ENCODE results near the gene KIT. TPM values are rescaled to one million over a fixed set of nuclear protein-coding genes. Genes with fewer than 3 reads are reported as not detected.

KIT gene
- total RNA-seq, 1 experiment from 2014 or later: not detected

DNA sequence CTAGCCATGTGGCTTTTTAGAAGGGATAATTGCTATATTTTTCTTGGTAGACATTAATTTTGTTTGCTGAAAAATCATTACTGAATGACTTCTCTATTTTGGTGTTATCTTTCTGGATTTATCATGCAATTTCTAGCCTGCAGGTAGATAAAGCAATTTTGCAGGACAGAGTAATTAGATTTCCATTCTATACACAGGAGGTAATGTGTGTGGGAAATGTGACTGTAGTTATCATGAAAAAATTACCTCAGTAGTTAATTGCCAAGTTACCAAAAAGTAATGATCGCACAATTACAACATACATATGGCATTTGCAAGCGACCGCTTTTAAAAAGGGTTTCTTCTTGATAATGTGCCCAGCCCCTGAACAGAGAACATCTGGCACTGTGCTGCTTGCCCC is 66.1 kb downstream of the KIT start:
- Mint-ChIP-seq H3K36me3 (ENCODE audit: insufficient read depth, unreplicated experiment) (no peaks in the 10 kb centered on the region), H3K27ac (ENCODE audit: low read depth, unreplicated experiment) (no peak overlapping the region), H3K4me3 (ENCODE audit: unreplicated experiment) (no peak overlapping the region), H3K9me3 (ENCODE audit: unreplicated experiment) (no peaks in the 10 kb centered on the region), H3K4me1 (ENCODE audit: insufficient read depth, unreplicated experiment) (no peaks in the 10 kb centered on the region), H3K27me3 (ENCODE audit: insufficient read depth, unreplicated experiment) (peaks cover 7% of the 10 kb centered on the region)
- no peak for DNase-seq (ENCODE audit: unreplicated experiment)
- BruUV-seq (replicated peaks): no TSS peak
- no peak for TF ChIP-seq CTCF (IDR thresholded peaks at IDR 0.05; ENCODE audit: unreplicated experiment)
- ChIA-PET CTCF (interaction anchor here (0.5 kb wide), 1 partner anchor 36 kb away, joined by 4 read pairs; no protein-coding TSS in a partner anchor), POLR2A (no interaction called here)
- intact Hi-C loops (cut with micrococcal nuclease): no loop called here

DNA sequence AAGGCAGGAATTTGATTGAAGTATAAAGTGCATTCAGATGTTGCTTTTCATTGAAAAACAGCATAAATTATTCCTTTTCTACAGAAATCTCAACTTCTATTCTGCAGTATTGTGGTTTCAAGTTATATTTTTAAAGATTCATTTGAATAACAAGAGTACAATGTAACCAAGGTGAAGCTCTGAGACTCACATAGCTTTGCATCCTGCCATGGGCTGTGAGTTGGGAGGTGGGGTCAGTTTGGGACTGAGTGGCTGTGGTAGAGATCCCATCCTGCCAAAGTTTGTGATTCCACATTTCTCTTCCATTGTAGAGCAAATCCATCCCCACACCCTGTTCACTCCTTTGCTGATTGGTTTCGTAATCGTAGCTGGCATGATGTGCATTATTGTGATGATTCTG is 69.2 kb downstream of the KIT start:
- ChIA-PET CTCF (interaction anchor here (0.6 kb wide), 1 partner anchor 981 kb away, joined by 5 read pairs; no protein-coding TSS in a partner anchor), POLR2A (no interaction called here)
- no peak overlapping the region for H3K4me3 Mint-ChIP-seq (ENCODE audit: unreplicated experiment)
- H3K4me1 Mint-ChIP-seq (ENCODE audit: insufficient read depth, unreplicated experiment): no peaks in the 10 kb centered on the region
- TF ChIP-seq CTCF (IDR thresholded peaks at IDR 0.05; ENCODE audit: unreplicated experiment): no peak
- no peaks in the 10 kb centered on the region for H3K9me3 Mint-ChIP-seq (ENCODE audit: unreplicated experiment)
- intact Hi-C loops (cut with micrococcal nuclease): no loop called here
- H3K36me3 Mint-ChIP-seq (ENCODE audit: insufficient read depth, unreplicated experiment): no peaks in the 10 kb centered on the region
- BruUV-seq (replicated peaks): no TSS peak
- H3K27me3 Mint-ChIP-seq (ENCODE audit: insufficient read depth, unreplicated experiment): peaks cover 30% of the 10 kb centered on the region
- peak; percentile 6 for DNase-seq (ENCODE audit: unreplicated experiment)
- H3K27ac Mint-ChIP-seq (ENCODE audit: low read depth, unreplicated experiment): no peak overlapping the region

DNA sequence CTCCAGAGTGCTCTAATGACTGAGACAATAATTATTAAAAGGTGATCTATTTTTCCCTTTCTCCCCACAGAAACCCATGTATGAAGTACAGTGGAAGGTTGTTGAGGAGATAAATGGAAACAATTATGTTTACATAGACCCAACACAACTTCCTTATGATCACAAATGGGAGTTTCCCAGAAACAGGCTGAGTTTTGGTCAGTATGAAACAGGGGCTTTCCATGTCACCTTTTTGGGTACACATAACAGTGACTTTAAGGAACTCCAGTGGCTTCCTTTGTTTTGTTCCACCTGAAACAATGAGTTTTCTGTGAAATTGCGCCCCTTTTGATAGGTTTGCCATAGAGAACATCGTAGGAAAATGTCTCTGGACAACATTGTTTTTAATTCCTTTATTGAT is 69.6 kb downstream of the KIT start:
- POLR2A ChIA-PET: no interaction called here
- H3K4me1 Mint-ChIP-seq (ENCODE audit: insufficient read depth, unreplicated experiment): no peaks in the 10 kb centered on the region
- TF ChIP-seq CTCF (IDR thresholded peaks at IDR 0.05; ENCODE audit: unreplicated experiment): no peak
- H3K27me3 Mint-ChIP-seq (ENCODE audit: insufficient read depth, unreplicated experiment): peaks cover 30% of the 10 kb centered on the region
- no peaks in the 10 kb centered on the region for H3K9me3 Mint-ChIP-seq (ENCODE audit: unreplicated experiment)
- CTCF ChIA-PET: no interaction called here
- no TSS peak for BruUV-seq (replicated peaks)
- DNase-seq (ENCODE audit: unreplicated experiment): no peak
- no peaks in the 10 kb centered on the region for H3K36me3 Mint-ChIP-seq (ENCODE audit: insufficient read depth, unreplicated experiment)
- no peak overlapping the region for H3K4me3 Mint-ChIP-seq (ENCODE audit: unreplicated experiment)
- no peak overlapping the region for H3K27ac Mint-ChIP-seq (ENCODE audit: low read depth, unreplicated experiment)
- intact Hi-C loops (cut with micrococcal nuclease): no loop called here

DNA sequence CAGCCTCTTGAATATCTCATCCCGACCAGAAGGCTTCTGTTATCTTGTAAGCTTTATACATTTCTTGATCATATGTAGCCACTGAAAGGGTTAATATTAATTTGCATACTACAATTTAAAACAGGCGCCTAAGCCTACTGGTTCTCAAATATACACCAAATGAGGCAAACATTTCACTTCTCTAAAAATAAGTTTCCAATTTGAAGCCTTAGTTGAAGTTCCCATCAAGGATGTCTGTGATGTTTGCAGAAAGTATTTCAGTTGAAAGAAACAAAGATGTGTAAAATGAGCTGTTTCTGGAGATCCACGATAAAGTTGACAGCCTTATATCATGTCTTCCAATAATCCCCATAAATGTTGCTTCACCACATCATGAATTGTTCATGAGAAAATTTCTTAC is 70.6 kb downstream of the KIT start:
- ChIA-PET CTCF (no interaction called here), POLR2A (interaction anchor here (1.0 to 1.2 kb wide), 2 partner anchors 10 to 23 kb away, joined by 3 read pairs; no protein-coding TSS in a partner anchor)
- no peak for TF ChIP-seq CTCF (IDR thresholded peaks at IDR 0.05; ENCODE audit: unreplicated experiment)
- intact Hi-C loops (cut with micrococcal nuclease): no loop called here
- Mint-ChIP-seq H3K9me3 (ENCODE audit: unreplicated experiment) (no peaks in the 10 kb centered on the region), H3K4me1 (ENCODE audit: insufficient read depth, unreplicated experiment) (no peaks in the 10 kb centered on the region), H3K36me3 (ENCODE audit: insufficient read depth, unreplicated experiment) (no peaks in the 10 kb centered on the region), H3K4me3 (ENCODE audit: unreplicated experiment) (no peak overlapping the region), H3K27me3 (ENCODE audit: insufficient read depth, unreplicated experiment) (peaks cover 30% of the 10 kb centered on the region), H3K27ac (ENCODE audit: low read depth, unreplicated experiment) (no peak overlapping the region)
- BruUV-seq (replicated peaks): no TSS peak
- DNase-seq (ENCODE audit: unreplicated experiment): no peak
